Measurements from ENCODE around the gene NUBP1.

The NUBP1 gene

DNA sequence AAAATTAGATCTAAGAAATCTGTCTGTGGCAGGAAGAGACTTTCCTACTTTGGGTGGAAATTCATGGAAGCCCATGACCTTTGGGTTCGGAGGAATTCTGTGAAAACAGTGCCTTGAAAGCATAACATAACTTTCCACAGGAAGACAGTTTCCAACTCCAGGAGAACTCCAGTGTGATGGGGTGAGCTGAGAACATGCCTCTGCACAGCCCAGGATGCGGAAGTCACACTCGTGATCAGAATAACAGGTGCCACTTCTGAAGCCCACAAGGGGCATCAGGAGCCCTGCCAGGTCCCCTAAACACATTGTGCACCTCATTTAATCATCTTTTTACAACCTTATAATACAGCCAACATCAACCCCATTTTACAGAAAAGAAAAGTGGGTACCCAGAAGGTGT, 65.2 kb downstream of the NUBP1 start:
- no peak for DNase-seq

DNA sequence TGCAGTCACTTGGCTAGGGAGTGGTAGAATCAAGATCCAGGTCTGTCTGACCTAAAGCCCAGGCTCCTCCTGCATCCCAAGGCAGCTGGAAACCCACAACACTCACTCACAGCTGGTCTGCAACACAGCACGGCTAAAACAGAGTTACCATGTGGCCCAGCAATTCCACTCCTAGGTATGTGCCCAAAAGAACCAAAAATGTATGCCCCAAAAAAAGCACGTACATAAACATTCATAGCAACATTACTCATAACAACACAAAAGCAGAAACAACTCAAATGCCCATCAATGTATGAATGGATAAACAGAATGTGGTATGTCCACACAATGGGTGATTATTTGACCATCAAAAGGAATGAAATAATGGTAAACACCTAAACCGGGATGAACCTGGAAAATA, 66.1 kb downstream of the NUBP1 start:
- no peak for DNase-seq

DNA sequence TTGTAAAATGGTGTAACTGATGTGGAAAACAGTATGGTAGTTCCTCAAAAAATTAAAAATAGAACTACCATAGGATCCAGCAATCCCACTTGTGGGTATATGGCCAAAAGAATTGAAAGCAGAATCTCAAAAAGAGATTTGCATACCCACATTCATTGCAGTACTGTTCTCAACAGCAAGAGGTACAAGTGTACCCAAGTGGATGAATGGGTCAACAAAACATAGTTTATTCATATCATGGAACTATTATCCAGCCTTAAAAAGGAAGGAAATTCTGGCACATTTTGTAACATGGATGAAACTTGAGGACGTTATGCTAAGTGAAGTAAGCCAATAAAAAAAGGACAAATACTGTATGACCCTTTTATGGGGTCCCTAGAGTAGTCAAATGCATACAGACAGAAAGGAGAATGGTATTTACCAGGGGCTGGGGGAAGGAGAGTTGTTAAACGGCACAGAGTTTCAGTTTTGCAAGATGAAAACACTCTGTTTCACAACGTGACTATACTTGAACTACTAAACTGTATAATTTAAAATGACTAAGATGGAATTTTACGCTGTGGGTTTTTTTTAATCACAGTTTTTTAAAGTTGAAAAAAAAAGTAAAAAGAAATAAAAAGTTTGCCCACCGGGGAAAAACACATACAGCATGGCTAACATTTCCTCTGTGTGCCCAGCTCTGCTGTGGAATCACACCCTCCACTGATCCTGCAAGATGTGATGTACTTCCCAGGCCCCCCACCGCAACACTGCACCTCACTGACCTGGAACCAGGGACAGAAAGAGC, 68.9 kb downstream of the NUBP1 start:
- no peak for DNase-seq

DNA sequence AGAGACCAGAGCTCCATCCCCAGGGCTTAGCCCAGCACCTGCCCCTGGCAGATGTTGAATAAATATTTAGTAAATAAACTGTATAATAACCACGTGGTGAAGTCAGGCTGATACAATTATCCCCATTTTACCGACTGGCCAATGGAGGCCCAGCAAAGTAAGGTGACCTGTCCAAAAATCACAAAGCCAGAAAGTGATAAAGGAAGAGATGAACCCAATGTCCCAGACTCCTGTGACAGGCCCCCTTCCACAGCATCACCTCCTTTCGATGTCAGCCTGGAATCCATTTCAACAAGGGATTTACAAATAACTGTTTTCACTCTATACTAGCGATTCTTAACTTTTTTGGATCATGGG, 69.4 kb downstream of the NUBP1 start:
- DNase-seq: no peak

DNA sequence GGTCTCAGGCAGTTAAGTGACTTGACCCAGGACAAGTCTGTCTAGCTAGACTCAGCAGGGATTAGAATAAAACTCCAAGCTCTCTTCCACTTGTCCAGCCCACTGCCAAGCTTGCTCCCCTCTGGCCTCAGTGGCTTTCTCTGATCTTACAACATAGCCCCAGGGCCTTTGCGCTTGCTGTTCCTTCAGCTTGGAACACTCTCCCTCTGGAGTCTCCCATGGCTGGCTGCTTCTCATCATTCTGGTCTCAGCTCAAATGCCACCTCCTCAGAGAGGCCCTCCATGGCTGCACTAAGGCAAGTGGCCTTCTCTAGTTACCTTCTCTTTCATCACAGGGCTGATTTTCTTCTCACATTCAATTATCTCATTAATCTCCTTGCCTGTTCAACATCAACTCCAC, 73.9 kb downstream of the NUBP1 start:
- no peak for DNase-seq

DNA sequence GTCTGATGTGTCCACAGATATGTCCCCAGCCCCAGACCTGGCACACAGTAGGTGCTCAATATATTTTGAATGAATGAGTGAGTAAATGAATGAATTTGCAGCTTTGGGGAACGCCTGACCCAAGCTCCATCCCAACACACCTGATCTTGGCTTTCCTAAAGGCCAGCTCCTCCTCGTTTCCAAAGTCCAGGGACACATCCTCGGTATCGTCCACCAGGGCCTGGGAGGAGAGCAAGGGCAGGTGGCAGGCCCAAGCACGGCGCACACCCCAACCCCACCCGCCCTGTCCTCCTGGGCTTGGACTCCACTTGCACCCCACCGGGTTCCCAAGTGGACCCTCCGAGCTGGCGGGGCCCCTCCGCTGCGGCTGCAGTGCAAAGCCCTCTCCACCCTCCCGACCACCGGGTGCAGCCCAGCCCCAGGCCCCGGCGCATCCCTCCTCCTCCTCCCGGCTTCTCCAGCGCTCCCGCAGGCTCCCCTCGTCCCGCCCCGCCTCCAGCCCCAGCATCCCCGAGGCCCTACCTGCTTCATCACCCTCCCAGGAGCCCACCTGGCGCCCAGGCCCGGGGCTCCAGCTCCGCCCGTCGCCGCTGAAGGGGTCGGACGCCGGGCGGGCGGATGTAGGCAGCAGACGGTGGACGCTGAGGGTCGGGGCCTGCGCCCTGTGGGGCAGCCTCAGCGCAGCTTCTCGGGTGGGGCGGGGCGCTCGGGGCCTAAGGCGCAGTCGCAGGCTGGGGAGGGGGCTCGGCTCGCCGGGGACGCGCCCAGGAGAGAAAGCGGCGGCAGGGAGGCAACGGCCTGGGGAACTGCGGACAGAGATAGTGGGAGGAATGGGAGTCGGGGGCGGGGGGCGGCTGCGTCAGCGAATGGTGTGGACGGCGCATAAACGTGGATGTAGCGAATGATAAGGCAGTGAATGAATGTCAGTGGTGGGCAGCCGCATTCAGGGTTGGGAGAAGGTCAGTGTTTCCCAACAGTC, 74.6 kb downstream of the NUBP1 start, which contains the start of gene TVP23A:
TVP23A (minus strand) TSS at position 832 of the 979 bp plus-strand sequence; CDS start at position 531, 301 bp downstream.
- no peak for DNase-seq
